GM21390 (cell line): ENCODE results near the gene LIMS2.

Experiments
- ATAC-seq: cut with Tn5 transposase; IDR thresholded peaks from one replicate; pipeline ENCODE4 v1.9.1; 2021; ENCODE audit not compliant: unreplicated experiment

Gene LIMS2

DNA sequence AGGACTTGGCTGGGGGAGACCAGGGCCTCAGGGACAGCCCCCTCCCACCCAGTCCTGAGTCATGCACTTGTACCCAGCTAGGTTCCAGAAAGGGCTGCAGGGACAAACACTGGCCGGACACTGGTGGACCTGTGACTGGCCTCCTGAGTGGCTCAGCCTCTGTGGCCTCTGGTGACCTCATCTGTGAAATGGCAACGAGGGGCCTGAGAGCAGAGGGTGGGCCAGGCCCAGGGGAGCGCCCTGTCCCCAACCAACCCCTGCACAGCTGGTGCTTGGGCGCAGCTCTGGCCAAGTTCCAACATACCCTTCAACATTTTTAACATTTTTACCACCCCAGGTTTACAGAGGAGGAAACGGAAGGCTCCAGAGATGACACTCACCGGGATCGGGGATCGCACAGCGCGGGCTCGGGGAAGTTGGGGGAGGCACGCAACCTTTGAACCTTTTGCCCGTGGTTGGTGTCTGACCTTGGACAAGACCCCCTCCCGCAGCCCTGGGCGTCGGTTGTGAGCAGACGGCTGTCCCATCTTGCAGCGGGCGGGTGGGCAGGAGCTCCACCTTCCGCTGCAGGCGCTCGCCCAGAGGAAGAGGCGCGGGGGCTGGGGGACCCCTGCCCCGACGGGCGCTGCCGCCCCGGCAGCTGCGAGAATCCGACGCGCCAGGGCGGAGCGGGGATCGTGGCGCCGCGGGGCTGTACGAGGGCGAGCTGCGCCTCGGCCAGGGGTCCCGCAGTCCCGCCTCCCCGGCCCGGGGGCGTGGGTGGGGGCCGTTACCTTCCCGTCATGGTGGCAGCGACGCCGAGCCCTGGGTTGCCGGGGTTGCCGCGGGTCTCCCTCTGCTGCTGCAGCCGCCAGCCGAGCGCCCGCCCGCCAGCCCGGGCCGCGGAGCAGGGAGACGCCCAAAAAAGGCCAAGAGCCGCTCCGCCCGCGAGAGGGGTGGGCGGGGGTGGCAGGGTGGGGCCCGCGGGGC lies 805 bp downstream of the LIMS2 start:
- ATAC-seq = no peak

DNA sequence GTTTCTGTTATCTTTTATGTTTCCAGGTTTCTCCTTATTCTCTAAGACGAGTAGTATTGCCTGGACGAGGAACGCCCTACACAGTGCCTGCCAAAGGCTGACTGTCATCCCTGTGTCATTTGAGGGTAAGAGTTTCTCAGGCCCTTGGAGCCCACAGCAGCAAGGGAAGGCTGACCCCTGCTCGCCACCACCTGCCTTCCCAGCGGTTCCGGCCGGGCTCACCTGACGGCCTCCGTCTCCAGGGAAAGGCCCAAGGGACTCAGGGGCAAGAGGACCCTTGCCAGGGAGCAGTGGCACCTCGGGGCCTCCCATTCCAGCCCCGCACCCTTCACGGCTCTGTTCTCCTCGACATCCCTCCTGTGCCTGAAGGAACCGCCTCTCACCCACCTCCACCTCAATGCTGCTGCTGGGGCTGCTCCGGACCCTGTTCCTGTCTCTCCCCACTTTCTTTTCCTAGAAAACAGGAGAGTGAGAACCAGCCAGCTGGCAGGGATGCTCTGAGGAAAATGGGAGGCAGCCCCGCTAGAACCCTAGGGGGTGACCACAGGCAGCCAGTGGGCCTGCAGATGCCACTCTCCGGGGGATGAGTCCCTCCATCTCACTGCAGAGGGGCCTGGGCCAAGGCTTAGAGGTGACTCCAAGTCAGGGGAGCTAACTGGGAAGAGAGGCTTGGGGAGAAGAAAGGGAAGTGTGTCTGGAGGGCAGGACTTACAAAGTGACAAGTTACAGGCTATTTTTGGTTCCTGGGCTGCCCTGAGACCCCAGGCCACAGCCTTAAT lies 1.9 kb downstream of the LIMS2 start:
- no peak for ATAC-seq

DNA sequence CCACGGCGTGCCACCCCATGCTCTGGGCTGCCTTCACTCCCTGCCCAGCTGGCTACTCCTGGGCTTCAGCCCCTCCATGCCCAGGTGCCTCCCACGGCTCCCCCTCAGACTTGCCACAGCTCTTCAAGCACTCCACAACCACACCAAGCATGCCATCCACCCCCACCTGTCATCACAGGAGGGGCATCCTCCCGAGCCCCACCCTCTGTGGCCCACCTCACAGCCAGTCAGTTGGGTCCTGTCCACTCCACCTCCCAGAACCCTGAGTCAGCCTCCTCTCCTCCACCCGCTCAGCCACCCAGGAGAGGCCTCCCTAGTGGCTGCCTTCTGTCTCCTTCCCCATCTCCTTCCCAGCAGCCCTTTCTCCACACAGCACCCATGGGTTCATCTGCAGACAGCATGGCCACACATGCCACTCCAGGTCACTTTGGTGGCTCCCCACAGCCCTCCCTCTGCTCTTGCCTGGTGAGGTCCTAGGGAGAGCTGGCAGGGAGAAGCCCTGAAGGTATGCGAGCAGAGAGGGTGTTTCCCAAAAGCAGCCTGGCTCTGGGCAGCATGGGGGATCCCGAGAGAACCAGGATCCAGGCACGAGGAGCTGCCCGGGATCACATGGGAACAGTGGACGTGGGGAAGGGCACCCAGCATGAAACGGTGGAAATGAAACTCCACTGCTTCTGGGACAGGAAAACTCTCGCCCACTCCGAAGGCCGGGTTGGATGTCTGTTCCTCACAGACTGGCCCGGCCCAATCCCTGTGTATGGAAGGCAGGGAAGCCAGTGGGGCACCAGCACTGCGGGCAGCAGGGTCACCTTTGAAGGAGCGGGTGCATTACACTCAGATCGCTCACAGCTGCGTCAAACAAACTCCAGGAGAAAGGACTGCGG lies 2.7 kb downstream of the LIMS2 start:
- ATAC-seq = no peak

DNA sequence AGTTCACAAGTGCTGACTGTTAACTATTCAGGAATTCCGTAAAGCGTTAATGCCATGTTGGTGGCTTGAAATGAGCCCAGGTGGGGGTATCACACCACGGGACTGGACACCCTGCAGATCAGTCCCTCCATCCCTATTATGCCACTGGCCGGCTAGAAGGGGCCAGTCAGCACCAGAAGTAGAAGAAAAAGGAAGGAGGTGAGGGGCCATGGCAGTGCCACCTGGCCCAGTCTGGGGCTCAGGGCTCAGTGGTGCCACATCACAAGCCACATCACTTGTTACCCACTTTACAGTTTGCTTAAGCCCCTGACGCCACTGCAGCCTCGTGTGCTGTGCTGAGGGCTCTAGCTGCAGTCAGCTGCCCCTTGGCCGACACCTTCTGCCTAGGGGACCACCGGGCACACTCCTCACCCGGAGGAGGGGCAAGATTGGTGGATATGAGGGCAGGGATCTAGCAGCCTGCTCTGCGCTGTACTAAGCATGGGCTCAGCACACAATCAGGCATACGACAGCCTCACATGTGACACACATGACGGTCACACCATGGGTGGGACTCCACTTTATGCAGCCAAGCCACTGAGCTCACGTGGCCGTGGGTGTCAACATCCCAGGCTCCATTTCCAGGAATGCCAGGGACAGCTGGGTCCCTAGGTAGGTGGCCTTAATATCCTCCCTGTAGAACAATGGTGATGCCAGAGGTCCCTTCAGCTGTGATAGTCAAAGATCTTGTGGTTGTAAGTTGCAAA lies 3.6 kb downstream of the LIMS2 start:
- ATAC-seq = no peak

DNA sequence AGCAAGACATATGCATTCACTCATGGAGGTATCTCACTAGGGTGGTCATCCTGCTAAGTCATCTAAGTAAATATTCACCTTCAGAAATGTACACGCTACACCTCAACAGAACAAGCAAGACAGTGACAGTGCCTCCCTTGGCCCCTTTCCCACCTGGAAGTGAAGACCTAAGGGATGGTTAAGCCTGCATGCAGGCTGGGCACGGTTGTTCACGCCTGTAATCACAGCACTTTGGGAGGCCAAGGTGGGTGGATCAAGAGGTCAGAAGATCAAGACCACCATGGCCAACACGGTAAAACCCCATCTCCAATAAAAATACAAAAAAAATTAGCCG lies 4.4 kb downstream of the LIMS2 start:
- ATAC-seq = no peak

DNA sequence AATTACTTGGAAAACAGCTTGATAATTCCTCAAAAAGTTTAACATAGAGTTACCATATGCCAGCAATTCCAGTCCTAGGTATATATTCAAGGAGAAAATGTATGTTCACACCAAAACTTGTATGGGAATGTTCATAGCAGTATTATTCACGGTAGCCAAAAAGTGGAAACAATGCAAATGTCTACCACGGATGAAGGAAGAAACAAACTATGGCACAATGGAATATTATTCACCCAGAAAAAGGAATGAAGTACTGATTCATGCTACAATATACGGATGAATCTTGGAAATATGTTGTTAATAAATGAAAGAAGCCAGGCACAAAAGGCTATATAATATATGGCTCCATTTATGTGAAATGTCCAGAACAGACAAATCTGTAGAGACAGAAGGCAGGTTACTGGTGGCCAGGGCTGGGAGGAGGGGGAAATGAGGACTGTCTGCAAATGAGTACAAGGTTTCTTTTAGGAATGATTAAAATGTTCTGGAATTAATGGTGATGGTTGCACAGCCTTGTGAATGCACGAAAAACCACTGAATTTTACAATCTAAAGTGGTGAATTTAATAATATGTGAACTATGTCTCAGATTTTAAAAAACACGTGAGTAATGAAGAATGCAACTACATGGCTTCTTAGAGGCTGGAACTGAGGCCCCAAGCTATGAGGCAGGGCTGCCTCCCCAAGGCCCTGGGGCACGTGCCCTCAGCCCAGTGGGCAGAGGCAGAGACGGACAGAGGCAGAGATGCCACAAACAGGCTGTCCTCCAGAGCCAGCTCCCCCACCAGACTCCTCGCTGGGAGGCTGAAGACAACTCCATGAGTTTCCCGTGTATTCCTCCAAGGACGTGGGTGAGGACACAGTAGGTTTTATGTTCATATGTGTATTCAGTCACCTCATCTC lies 5.0 kb downstream of the LIMS2 start:
- ATAC-seq = no peak

DNA sequence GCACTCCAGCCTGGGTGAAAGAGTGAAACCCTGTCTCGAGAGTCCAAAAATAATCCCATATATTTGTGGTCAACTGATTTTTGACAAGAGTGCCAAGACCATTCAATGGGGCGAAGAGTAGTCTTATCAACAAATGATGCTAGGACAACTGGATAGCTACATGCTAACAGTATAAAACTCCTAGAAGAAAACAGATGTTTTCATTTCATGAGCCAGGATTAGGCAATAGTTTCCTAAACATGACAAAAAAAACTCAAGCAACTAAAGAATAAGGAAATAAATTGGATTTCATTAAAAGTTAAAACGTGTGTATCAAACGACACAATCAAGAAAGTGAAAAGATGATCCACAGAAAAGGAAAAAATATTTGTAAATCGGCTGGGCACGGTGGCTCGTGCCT lies 6.3 kb downstream of the LIMS2 start:
- ATAC-seq = no peak

DNA sequence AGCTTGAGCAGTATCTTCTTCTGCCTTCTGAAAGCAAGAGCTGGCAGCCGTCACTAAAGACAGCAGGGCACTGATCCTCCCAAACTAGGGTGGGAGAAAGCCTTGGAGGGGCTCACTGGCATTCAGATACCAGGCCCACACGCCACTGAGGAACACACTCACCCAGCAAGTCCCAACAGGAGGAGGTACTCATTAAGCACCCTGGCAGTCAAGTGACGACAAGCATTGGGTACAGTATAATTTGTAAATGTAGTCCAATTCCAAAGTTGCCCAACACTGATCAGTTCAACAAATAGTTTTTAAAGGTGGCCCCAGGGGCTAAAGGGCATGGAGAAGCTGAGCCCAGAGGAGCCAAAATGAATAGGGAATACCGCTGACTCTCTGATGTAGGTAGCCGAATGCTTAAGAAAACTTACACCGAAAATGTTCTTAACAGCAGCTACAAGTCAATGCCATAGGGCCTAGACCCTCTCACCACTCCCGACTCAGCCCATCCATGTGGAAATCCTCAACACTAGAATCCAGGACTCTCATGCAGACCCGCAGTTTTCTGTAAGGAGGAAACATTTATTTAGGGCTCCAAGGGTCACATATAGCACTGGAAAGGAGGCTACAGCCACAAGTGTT lies 9.9 kb downstream of the LIMS2 start:
- ATAC-seq = no peak

DNA sequence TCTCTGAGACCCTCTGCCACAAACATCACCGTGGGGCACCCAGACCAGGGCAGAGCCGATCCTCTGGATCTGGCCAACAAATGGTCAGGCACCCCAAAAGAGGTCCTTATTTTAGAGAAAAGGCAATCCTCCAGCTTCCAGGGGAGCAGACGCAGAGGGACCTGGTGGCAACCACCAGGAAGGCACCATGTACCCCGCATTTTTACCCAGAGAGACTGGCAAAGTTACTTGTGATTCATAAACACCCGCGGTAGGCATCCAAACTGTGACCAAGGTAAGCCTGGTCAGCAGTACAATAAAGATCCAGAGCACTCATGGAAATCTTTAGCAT lies 10.5 kb downstream of the LIMS2 start:
- ATAC-seq = no peak

DNA sequence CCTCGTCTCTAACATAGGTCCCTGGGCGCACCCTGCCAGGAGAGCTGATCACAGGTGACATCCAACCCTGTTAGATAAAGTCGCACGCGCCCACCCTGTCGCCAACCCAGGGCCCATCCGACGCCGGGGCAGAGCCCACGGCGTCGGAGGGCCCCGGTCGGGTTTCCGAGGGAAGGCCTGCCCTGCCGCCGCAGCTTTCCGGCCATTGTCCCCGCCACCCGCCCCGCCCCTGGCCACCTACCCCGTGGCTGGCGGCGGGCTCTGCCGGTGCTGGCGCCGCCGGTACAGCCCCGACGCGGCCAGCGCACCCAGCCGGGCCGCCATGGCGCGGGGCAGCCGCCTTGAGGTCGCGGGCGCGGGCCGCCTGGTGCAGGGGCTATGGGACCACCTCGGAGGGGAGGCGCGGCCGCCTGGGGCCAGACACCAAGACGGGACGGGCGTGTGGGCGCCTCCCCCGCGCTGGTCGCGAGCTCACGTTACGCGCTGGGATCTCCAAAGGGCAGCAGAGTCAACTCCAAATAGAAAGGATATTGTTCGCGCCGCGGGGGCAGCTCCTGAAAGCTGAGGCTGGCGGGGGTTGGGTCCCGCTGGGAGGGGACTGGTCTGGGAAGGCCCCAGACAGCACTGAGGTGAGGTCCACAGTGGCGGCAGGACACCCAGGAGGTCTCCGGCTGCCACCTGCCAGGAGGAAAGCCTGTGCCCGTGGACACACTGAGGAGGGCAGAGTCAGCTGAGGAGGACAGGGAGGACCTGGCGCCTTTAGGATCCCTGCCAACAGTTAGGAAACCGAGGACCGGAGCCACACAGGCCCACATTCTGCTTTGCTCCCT lies 11.1 kb downstream of the LIMS2 start:
- ATAC-seq = no peak

DNA sequence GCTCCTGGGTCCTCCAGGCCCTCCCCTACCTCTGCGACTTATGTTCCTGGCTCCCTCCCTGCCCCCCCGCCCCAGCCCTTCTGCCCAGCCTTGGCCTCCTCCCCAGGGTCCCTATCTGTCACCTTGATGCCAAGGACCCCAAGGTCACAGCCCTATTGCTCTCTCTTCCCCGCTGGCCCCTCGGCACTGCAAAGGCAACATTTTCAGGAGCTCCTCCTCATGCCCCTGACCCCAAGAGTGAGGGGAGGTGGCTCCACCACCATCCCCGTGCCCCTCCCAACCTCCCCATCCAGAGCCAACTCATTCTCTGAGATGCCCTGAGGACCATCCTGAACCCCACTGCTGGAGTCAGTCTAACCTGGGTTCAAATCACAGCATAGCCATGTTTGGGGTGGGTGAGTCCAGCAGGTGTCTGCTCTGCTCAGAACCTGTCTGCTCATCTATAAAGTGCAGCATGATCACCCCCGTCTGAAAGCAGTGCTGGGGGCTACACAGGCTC lies 11.7 kb downstream of the LIMS2 start:
- no peak for ATAC-seq

DNA sequence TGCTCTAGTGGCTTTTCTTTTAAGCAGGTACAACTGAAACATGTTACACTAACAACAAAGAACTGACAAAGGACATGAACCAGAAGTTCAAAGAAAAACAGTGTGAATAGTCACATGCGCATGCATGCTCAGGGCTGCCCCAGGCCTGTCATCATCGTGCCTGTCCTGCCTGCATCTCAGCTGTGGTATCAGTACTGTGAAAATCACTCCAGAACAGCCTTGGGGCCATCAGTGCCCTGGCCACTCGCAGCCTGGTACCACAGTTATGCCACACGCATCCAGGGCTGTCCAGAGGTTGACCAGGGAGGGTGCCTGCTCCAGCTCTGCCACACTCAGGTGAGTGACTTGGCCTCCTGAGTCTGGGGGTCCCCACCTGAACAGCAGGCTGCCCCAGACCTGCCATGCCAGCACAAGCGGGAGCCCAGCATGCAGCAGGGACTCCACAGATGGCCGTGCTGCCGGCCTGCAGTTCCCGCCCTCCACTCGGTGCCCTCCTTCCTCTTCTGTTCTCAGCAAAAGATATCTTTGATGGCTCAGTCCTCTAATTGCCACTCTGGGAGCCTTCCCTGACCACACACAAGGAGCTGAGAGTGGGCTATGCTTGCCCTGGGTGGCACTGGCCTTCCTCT lies 12.3 kb downstream of the LIMS2 start:
- ATAC-seq = no peak

DNA sequence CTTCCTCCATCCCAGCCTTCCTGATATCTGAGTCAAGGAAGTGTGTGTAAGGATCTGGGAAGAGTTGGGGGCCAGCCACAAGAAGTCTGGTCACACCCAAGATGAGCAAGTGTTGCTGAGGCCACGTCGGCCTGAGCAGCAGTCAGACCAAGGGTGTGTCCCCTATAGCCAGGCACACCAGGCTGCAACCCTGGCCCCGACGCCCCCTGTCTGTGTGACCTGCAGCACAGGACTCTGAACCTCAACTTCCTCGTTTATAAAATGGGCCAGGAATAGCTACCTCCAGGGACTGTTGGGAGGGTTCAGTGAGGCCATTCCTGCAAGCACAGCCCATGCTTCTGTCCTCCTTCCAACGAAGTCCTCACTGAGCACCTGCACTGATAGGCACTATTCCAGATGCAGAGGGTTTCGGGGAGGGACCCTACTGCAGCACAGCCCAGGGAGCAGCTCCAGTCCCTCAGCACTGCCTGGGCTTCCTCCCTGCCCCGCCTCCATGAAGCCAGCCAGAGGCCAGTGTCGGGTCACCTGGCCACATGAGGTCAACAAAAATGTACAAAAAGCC lies 13.3 kb downstream of the LIMS2 start:
- ATAC-seq = no peak

DNA sequence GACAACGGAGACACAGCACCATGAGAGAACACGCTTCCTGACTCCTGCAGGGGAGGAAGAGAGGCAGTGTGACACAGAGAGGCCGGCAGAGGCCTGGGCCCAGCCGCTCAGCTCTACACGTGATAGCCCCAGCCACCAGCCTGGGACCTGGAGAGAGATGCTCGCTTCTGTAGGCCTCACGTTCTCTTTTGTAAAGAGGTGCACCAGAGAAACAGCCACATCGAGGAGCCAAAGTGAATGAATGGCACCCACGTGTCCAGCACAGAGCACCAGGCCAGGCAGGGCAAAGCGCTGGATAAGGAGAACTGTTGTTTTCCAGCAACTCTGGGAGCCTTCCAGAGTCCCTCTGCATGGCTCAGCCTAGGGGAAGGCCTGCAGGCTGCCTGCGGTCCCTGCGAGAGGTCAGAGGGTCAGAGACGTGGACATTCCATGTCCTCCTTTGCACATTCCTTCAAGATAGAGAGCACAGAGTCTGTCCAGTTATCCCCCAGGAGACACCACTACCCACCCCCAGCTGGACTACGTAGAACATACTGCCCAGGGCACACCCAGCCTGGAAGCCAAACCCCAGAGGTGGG lies 14.2 kb downstream of the LIMS2 start:
- no peak for ATAC-seq

DNA sequence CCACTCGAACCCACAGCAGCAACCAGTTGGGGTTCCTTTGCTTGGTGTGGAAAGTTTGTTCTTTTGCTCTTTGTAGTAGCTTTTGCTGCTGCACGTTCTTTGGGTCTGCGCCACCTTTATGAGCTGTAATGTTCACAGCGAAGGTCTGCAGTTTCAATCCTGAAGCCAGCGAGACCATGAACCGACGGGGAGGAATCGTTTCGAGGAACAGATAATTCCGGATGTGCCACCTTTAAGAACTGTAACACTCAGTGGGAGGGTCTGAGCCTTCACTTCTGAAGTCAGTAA lies 15.1 kb downstream of the LIMS2 start:
- no peak for ATAC-seq

DNA sequence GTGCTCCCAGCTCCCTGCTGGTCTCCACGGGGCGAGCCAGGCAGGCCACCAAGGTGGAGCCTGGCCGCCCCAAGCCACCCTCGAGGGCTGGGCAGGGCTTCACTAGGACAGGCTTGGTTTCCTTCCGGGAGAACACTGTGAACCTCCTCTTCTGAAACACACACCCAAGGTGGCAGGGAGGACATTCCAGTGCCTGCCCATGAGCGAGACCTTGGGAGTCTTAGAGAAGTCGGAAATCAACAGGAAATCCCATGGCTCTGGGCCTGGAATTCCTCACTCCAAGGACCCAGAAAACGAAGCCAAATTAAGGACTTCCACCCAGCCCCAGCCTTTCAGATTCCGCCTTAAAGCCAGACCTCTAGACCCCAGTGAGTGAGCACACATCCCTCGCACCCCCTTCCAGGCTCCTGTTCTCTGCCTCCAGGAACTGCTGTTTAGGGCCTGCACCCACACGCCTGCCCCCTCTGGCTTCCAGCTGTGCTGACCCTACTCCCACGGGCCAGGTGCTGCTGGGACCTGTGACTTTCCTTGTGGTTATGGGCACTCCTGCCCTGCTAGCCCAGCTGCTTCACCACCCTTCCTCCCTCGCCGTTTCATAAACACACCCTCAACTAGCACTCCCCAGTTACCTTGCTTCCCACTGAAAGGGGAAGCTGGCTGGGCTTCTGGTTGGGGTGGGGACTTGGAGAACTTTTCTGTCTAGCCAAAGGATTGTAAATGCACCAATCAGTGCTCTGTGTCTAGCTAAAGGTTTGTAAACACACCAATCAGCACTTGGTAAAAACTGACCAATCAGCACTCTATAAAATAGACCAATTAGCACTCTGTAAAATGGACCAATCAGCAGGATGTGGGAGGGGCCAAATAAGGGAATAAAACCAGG lies 15.7 kb downstream of the LIMS2 start:
- ATAC-seq = no peak
